Measurements from ENCODE around the gene SRRM4. TPM values are rescaled to one million over a fixed set of nuclear protein-coding genes. Genes with fewer than 3 reads are reported as not detected.

The SRRM4 gene
- total RNA-seq, 2 experiments from 2014 or later, result not detected

- Mint-ChIP-seq H3K4me1 (ENCODE audit: low read depth) (no peaks in the 10 kb centered on the region), H3K4me3 (no peak overlapping the region), H3K27ac (no peak overlapping the region), H3K27me3 (no peaks in the 10 kb centered on the region), H3K9me3 (no peaks in the 10 kb centered on the region), H3K36me3 (ENCODE audit: low read depth) (no peaks in the 10 kb centered on the region)
- no peak overlapping the region for H3K4me3 ChIP-seq (ENCODE audit: low read length)
- TF ChIP-seq, protein P1, sequence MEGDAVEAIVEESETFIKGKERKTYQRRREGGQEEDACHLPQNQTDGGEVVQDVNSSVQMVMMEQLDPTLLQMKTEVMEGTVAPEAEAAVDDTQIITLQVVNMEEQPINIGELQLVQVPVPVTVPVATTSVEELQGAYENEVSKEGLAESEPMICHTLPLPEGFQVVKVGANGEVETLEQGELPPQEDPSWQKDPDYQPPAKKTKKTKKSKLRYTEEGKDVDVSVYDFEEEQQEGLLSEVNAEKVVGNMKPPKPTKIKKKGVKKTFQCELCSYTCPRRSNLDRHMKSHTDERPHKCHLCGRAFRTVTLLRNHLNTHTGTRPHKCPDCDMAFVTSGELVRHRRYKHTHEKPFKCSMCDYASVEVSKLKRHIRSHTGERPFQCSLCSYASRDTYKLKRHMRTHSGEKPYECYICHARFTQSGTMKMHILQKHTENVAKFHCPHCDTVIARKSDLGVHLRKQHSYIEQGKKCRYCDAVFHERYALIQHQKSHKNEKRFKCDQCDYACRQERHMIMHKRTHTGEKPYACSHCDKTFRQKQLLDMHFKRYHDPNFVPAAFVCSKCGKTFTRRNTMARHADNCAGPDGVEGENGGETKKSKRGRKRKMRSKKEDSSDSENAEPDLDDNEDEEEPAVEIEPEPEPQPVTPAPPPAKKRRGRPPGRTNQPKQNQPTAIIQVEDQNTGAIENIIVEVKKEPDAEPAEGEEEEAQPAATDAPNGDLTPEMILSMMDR (IDR thresholded peaks at IDR 0.05), result no peak
- peaks cover 0 to 3% of the 10 kb centered on the region in 2 experiments for H3K9me3 ChIP-seq (ENCODE audit: control insufficient read depth in 1 of 2, insufficient read depth in 1 of 2, low read length in 2 of 2)
- H3K4me1 ChIP-seq (ENCODE audit: insufficient read depth, low read length), result no peaks in the 10 kb centered on the region
- ATAC-seq (ENCODE audit: poor library complexity) (no peak), DNase-seq (no peak)
- POLR2A ChIA-PET, result no interaction called here
- no peak overlapping the region for H3K27ac ChIP-seq (ENCODE audit: low read depth in 1 of 2, low read length in 2 of 2)
- intact Hi-C loops (cut with DNase I, micrococcal nuclease), result no loop called here
- no peaks in the 10 kb centered on the region for H3K27me3 ChIP-seq (ENCODE audit: control insufficient read depth in 1 of 2, insufficient read depth in 2 of 2, low read length in 2 of 2)
- CTCF ChIA-PET, result no interaction called here
- H3K36me3 ChIP-seq (ENCODE audit: insufficient read depth, low read length), result no peaks in the 10 kb centered on the region
These were observed 74.6 kb downstream of the SRRM4 start for GRCh38 chr12:119055977-119056376.

- DNase-seq, result peak in 4 of 14 experiments; percentile 5 to 12 (median 9)
These were observed 79.8 kb downstream of the SRRM4 start for GRCh38 chr12:119060847-119061796.

GRCh38 chr12:119068129-119068856 is 87.0 kb downstream of the SRRM4 start:
- no peaks in the 10 kb centered on the region for H3K36me3 Mint-ChIP-seq (ENCODE audit: low read depth)
- ChIA-PET POLR2A (no interaction called here), CTCF (no interaction called here)
- TF ChIP-seq, protein P1 (IDR thresholded peaks at IDR 0.05), result no peak
- H3K4me1 ChIP-seq (ENCODE audit: insufficient read depth, low read length), result no peaks in the 10 kb centered on the region
- H3K27ac Mint-ChIP-seq, result no peak overlapping the region
- H3K4me3 Mint-ChIP-seq, result no peak overlapping the region
- intact Hi-C loops (cut with DNase I, micrococcal nuclease), result no loop called here
- no peaks in the 10 kb centered on the region for H3K4me1 Mint-ChIP-seq (ENCODE audit: low read depth)
- no peaks in the 10 kb centered on the region for H3K27me3 ChIP-seq (ENCODE audit: control insufficient read depth in 1 of 2, insufficient read depth in 2 of 2, low read length in 2 of 2)
- no peak for ATAC-seq (ENCODE audit: poor library complexity)
- peaks cover 9% of the 10 kb centered on the region for H3K9me3 Mint-ChIP-seq
- H3K9me3 ChIP-seq (ENCODE audit: control insufficient read depth in 1 of 2, insufficient read depth in 1 of 2, low read length in 2 of 2), result no peaks in the 10 kb centered on the region
- no peaks in the 10 kb centered on the region for H3K36me3 ChIP-seq (ENCODE audit: insufficient read depth, low read length)
- H3K4me3 ChIP-seq (ENCODE audit: low read length), result no peak overlapping the region
- no peak overlapping the region for H3K27ac ChIP-seq (ENCODE audit: low read depth in 1 of 2, low read length in 2 of 2)
- H3K27me3 Mint-ChIP-seq, result peaks cover 15% of the 10 kb centered on the region
- no peak for DNase-seq

More at GRCh38 chr12:119060847-119061796, 79.8 kb downstream of the SRRM4 start:
- Histone ChIP-seq H3K27ac (ENCODE audit: low read depth in 1 of 2, low read length in 2 of 2) (no peak overlapping the region), H3K27me3 (ENCODE audit: control insufficient read depth in 1 of 2, insufficient read depth in 2 of 2, low read length in 2 of 2) (no peaks in the 10 kb centered on the region), H3K4me1 (ENCODE audit: insufficient read depth, low read length) (no peaks in the 10 kb centered on the region), H3K36me3 (ENCODE audit: insufficient read depth, low read length) (no peaks in the 10 kb centered on the region), H3K4me3 (ENCODE audit: low read length) (no peak overlapping the region), H3K9me3 (ENCODE audit: control insufficient read depth in 1 of 2, insufficient read depth in 1 of 2, low read length in 2 of 2) (peaks cover 0 to 3% of the 10 kb centered on the region in 2 experiments)
- ATAC-seq (ENCODE audit: poor library complexity), result no peak
- intact Hi-C loops (cut with DNase I, micrococcal nuclease), result no loop called here
- H3K27me3 Mint-ChIP-seq, result peaks cover 6% of the 10 kb centered on the region
- H3K9me3 Mint-ChIP-seq, result peaks cover 5% of the 10 kb centered on the region
- ChIA-PET POLR2A (no interaction called here), CTCF (no interaction called here)
- H3K4me3 Mint-ChIP-seq, result no peak overlapping the region
- H3K4me1 Mint-ChIP-seq (ENCODE audit: low read depth), result no peaks in the 10 kb centered on the region
- no peak overlapping the region for H3K27ac Mint-ChIP-seq
- H3K36me3 Mint-ChIP-seq (ENCODE audit: low read depth), result no peaks in the 10 kb centered on the region
- TF ChIP-seq, protein P1 (IDR thresholded peaks at IDR 0.05), result no peak

Measured in CD4-positive, alpha-beta T cell (primary cell).